IPS-NIHi11 (cell line): ENCODE results near the gene PPHLN1.

ENCODE experiments used
- DNase-seq: peaks from one replicate; pipeline ENCODE4 v3.0.0; 2012; ENCODE audit warnings: mixed read lengths, low spot score

PPHLN1 gene

GRCh38 chr12:42442888-42443287, 116.9 kb downstream of the PPHLN1 start:
- DNase-seq, result no peak

- no peak for DNase-seq
Measured at GRCh38 chr12:42444192-42444943, 118.4 kb downstream of the PPHLN1 start.

DNA sequence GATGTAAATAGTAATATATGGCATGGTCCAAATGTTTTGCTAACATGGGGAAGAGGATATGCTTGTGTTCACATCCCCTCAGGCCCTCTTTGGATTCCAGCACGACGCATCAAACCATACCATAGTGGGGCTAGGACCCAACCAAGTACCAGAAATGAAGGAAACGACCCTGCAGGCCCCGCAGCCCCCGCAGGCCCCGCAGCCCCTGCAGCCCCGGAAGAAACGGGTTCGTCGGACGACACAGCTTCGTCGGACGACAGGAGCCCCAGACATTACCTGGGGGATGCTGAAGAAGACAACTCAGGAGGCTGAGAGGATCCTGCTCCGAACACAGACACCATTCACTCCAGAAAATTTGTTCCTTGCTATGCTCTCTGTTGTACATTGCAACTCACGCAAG, 119.9 kb downstream of the PPHLN1 start:
- DNase-seq, result no peak

DNA sequence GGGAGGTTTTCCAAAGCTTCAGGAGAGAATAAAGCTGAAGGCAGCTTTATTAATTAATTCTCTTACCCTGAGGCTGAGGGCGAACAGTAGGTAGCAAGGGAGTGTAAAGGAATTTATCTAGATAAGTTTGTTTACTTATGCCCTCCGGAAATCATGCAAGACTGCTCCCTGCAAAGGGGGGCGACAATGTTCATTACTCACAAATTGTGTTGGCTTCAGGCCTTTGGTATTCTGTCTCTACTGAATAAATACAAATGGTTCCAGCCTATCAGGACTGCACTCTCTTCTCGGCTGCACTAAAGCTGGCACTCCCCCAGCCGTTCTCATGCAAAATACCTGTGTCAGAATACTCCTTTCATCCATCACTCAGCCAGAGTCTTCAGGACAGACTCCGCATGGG, 120.8 kb downstream of the PPHLN1 start:
- DNase-seq, result peak; percentile 17

DNA sequence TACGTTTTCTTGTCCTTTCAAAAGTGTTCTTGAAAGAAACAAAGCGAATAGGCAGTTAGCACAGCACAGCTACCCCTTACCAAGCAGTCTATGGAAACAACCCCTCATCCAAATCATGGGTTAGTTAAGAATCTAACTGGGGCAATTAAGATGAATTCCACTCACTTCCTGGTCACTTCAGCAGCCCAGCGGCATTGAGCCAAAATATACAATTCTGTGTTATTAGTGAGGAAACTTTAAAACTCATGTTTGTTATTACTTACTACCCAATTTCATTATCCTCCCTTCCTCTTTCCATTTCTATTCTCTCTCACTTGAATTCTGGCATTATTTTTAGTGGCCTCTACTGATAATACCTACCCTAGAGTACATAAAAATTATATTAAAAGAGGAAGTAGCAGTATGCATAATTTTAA, 121.4 kb downstream of the PPHLN1 start:
- no peak for DNase-seq

DNA sequence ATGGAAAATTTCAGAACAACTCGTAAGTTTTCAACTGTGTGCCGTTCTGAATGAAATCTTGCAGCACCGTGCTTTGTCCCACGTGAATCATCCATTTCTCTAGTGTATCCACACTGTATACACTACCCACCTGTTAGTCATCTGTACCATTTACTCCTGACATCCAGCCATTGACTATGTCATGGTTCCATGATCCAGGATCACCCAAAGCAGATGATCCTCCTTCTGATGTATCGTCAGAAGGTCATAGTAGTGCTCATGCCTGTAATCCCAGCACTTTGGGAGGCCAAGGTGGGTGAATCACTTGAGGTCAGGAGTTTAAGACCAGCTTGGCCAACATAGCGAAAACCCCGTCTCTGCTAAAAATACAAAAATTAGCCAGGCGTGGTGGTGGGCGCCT, 122.9 kb downstream of the PPHLN1 start:
- no peak for DNase-seq

GRCh38 chr12:42450248-42450647, 124.3 kb downstream of the PPHLN1 start:
- no peak for DNase-seq

DNA sequence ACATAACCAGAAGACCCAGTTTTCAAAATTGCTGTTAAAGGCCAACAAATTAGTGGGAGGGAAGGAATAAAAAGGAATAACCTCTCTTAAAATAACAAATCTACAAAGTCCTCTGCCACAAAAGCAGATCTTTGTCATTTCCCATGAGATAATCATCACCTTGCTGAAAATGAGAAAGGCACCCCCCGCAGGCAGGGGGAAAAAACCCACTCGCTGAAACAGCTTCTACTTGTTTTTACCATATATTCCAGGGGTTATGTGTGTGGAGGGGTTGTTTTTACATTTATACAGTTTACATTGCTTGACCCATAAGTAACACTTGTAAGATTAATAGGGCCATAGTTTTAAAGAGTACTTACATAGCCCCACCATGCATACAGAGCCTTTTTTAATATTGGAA, 132.6 kb downstream of the PPHLN1 start:
- no peak for DNase-seq

GRCh38 chr12:42459336-42459847, 133.4 kb downstream of the PPHLN1 start:
- no peak for DNase-seq

DNA sequence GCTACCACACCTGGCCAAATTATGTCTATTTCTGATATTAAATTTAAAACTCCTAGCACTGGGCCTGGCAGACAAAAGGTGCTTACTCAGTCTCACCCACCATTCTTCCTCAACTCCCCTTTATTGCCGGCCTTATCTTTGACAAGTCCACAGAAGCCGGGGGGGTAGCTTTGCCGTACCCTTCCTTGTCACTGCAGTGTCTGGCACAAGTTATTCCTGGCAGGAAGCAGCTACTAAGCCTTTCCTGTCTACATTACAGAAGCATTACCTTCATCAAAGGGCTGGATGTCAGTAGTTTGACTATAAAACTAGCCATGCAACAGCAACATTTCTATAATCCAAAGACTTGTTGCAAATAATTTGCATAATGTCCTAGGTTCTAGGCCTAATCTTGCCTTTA, 136.5 kb downstream of the PPHLN1 start:
- no peak for DNase-seq

- DNase-seq, result no peak
Measured at GRCh38 chr12:42463671-42464070, 137.7 kb downstream of the PPHLN1 start.

- DNase-seq, result no peak
Measured at GRCh38 chr12:42468341-42468821, 142.4 kb downstream of the PPHLN1 start.

DNA sequence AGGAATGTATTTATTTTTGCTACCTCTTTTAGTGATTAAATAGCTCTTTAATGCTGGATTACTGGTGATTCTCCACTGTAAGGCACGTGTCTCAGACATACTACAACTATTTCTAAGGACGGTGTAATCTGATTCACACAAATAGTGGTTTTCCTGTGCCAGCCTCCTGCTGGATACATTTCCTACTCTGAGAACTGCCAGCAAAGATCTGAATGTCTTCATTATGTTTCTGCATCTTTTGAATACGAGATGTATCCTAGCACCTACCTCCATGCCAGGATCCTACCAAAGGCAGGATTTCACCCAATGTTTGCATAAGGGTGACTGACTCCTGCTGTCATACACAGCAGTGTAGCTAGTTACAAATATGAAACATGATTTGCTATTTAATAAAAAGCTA, 143.0 kb downstream of the PPHLN1 start:
- DNase-seq, result no peak

DNA sequence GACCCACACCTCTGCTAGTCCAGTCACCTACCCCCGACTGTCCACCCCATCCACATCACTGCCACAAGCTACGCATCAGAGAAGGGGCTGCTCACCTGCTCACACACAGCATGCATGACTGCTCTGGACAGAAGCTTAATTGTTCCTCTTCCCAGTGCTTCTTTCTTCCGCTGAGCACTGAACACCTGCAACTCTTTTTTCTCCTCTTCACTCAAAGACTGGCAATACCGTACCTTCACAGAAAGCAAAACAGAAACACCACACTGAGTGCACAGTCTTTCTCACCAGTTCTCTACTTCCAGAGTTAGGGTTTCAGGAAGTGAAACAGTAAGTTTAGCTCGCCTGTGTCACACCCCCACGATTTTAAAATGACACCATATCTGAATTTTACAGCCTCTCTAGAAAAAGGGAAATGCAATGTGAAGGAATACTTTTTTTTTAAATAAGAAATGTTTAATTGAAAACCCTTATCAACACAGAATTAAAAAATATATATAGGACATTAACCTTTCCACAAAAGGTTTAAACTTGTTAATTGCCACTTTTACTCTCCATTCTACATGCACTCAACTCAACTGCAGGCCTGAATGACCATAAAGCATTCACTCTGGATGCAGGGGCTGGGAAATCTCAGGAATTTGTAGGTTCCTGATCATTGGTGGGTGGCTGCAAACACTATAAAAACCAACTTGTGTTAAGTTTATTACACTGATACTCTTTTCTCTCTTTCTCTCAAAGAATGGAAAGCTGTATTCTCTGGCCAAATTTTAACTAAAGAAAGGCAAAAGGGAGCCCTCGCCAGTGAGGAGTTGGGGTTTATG, 143.6 kb downstream of the PPHLN1 start:
- no peak for DNase-seq

DNA sequence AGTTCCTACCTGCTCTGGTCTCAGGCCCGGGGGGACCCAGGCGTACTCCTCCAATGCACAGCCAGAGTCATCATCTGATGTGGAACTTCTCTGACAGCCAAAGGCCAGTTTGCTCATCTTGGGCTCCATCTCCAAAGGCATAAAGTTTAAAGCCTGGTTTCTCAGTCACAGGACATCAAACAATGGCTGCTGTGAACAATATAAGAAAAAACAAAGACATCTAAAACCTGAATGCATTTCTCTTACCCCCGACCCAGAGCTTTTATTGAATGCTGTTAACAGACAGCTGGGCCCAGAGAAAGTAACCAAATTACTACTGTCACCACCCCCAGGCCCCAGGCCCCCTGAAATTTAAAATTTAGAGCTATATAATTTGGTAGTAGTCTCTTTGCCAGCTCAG, 146.4 kb downstream of the PPHLN1 start:
- no peak for DNase-seq

DNA sequence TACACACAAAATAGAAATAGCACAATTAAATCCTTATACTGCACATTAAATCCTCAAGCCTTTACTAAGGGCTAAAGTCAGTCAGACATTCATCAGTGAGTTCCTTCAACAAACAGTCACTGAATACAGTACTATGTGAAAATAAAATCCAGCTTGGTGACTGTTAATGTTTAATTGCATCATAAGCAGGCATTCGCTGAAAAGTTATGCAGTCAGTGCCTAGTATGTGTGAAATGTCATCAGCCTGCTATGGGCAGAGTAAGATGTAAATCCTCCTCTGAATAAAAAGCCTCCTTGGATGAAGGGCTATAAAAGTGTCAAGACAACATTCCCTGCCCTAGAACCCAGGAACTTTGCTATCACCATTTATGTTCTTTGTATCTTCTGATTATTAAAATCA, 147.2 kb downstream of the PPHLN1 start:
- DNase-seq, result no peak

DNA sequence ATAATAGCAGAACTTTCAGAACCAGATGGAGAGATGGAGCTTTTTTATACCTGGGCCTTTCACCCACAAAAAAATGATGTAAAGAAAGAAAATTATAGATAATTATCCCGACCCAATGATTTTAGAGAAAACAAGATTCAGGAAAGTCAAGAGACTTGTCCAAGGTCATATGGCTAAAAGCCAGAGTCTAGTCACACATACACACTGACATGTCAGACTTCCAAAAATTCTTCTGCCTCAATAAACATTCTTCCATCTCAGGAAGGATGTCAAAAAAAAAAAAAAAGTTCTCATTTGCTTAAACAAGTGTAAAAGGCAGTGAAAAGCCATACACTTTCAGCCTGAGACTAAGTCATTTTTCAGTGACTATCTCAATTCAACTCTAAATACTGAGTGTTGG, 147.6 kb downstream of the PPHLN1 start:
- DNase-seq, result no peak

- no peak for DNase-seq
Measured at GRCh38 chr12:42474391-42474790, 148.4 kb downstream of the PPHLN1 start.

GRCh38 chr12:42475106-42475505, 149.1 kb downstream of the PPHLN1 start:
- no peak for DNase-seq

DNA sequence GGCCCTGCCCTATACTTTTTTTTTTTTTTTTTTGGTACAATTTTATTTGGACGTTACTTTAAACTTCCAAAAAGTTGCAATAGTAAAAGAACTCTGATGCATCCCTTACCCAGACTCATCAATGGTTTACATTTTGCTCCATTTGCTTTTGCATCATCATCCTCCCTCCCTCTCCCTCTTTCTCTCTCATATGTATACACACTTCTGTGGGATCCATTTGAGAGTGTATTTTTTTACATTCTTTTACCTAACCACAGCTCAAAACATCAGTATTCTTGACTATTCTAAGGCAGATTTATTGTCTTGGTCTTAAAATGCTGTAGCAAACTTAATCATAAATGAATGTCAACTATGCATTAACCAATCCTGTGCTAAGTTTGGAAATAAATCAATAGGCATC, 152.0 kb downstream of the PPHLN1 start:
- DNase-seq, result no peak

GRCh38 chr12:42481368-42481767, 155.4 kb downstream of the PPHLN1 start:
- DNase-seq, result no peak

DNA sequence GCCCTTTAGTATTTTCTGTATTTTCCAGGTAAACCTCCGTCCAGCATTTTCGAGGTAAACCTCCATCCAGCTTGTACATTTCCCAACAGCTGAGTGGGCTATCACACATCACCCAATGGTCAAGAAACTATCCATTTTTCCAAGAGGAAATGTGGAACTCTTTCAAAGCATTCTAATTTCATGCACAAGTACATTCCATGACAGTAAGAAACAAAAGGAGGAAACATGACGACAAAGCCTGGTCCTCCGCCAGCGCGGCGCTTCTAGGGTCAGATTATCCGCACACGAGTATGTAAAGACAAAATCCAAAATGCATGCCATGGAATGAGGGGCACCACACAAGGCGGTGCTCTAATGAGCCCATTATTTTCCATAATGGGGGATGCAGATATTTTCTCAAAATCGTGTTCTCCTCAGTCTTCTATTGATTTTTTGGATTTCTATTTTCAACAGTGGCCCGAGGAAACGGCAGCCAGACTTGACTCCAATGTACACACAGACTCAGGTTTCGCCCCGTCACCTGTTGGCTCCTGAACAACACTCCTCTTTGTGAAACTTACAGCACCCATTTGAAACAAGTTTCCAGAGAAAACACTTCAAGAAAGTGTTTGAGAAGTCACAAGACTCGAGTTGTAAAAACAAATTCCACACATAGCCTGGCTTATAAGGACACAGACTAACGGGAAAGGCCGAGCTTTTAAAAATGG, 156.2 kb downstream of the PPHLN1 start:
- DNase-seq, result no peak
